Mesenchymal stem cell (in vitro differentiated cells and primary cell): ENCODE data around the gene DENND4C.

Experiments used
- DNase-seq: peaks from one replicate; pipeline ENCODE4 v3.0.0-alpha.2; 2013
- H2AFZ ChIP-seq: one replicate; pipeline ENCODE4 v1.6.1; 2013; ENCODE audit warnings: low read depth, mild to moderate bottlenecking, control low read depth, inconsistent platforms, low read length, moderate library complexity
- H2AK5ac ChIP-seq: 2 replicates; pipeline ENCODE4 v1.6.1; 2013; ENCODE audit warnings: low read length, moderate library complexity, mild to moderate bottlenecking, inconsistent platforms; ENCODE audit not compliant: severe bottlenecking
- H2BK120ac ChIP-seq: one replicate; pipeline ENCODE4 v1.6.1; 2013; ENCODE audit warnings: low read depth, mild to moderate bottlenecking, inconsistent platforms, low read length, moderate library complexity
- H2BK12ac ChIP-seq, 2 experiments: one replicate each; pipeline ENCODE4 v1.6.1; 2013; ENCODE audit warnings: inconsistent platforms in 2 of 2, low read length in 2 of 2, mild to moderate bottlenecking in 2 of 2, moderate library complexity in 2 of 2, control low read depth in 1 of 2
- H2BK15ac ChIP-seq: one replicate; pipeline ENCODE4 v1.6.1; 2013; ENCODE audit warnings: mild to moderate bottlenecking, low read depth, inconsistent platforms; ENCODE audit not compliant: poor library complexity, severe bottlenecking
- H2BK5ac ChIP-seq: 2 replicates; pipeline ENCODE4 v1.6.1; 2013; ENCODE audit warnings: low read depth, mild to moderate bottlenecking, low read length, control low read depth, inconsistent platforms; ENCODE audit not compliant: poor library complexity, severe bottlenecking
- H3K14ac ChIP-seq, 2 experiments: one replicate each; pipeline ENCODE4 v1.6.1; 2013; ENCODE audit warnings: inconsistent platforms in 2 of 2, low read length in 2 of 2, control low read depth in 1 of 2, mild to moderate bottlenecking in 1 of 2, moderate library complexity in 1 of 2
- H3K18ac ChIP-seq, 2 experiments: one replicate each; pipeline ENCODE4 v1.6.1; 2013; ENCODE audit warnings: inconsistent platforms in 2 of 2, low read length in 2 of 2, control low read depth in 1 of 2, low read depth in 1 of 2, mild to moderate bottlenecking in 1 of 2
- H3K23ac ChIP-seq, 2 experiments: one replicate each; pipeline ENCODE4 v1.6.1; 2013; ENCODE audit warnings: inconsistent platforms in 2 of 2, low read length in 2 of 2, mild to moderate bottlenecking in 2 of 2, moderate library complexity in 2 of 2, control low read depth in 1 of 2
- H3K27ac ChIP-seq: 2 replicates; pipeline ENCODE4 v1.5.1; 2013; ENCODE audit warnings: mild to moderate bottlenecking, moderate library complexity, low read length, control low read depth, inconsistent platforms; ENCODE audit not compliant: poor library complexity, severe bottlenecking
- H3K27me3 ChIP-seq, 2 experiments: 2 replicates each; pipeline versions ENCODE4 v1.6.1 to v1.7.0; 2013; ENCODE audit warnings: low read length in 2 of 2, mild to moderate bottlenecking in 2 of 2, moderate library complexity in 2 of 2, control low read depth in 1 of 2, inconsistent platforms in 1 of 2; ENCODE audit not compliant: control insufficient read depth in 1 of 2, insufficient read depth in 1 of 2
- H3K36me3 ChIP-seq, 2 experiments: 2 replicates each; pipeline versions ENCODE4 v1.6.1 to v1.7.0; 2013; ENCODE audit warnings: low read length in 2 of 2, control low read depth in 1 of 2, inconsistent platforms in 1 of 2, low read depth in 1 of 2, mild to moderate bottlenecking in 1 of 2; ENCODE audit not compliant: insufficient read depth in 2 of 2, control insufficient read depth in 1 of 2
- H3K4ac ChIP-seq, 2 experiments: one replicate each; pipeline ENCODE4 v1.6.1; 2013; ENCODE audit warnings: inconsistent platforms in 2 of 2, low read length in 2 of 2, mild to moderate bottlenecking in 2 of 2, moderate library complexity in 2 of 2, control low read depth in 1 of 2, low read depth in 1 of 2
- H3K4me1 ChIP-seq: 2 replicates; pipeline ENCODE4 v1.6.1; 2013; ENCODE audit warnings: low read depth, low read length, control low read depth; ENCODE audit not compliant: control insufficient read depth, insufficient read depth
- H3K4me2 ChIP-seq: 2 replicates; pipeline ENCODE4 v1.6.1; 2013; ENCODE audit warnings: low read length, mild to moderate bottlenecking, inconsistent platforms; ENCODE audit not compliant: poor library complexity, severe bottlenecking
- H3K4me3 ChIP-seq, 2 experiments: 2 replicates each; pipeline versions ENCODE4 v1.5.1 to v1.7.0; 2013; ENCODE audit warnings: low read length in 2 of 2, mild to moderate bottlenecking in 2 of 2, control low read depth in 1 of 2, low read depth in 1 of 2; ENCODE audit not compliant: insufficient read depth in 1 of 2
- H3K79me1 ChIP-seq: replicated peaks from 2 replicates; pipeline ENCODE4 v1.6.1; 2013; ENCODE audit warnings: mild to moderate bottlenecking, control low read depth, low read length, inconsistent platforms; ENCODE audit not compliant: poor library complexity, severe bottlenecking
- H3K9ac ChIP-seq: 2 replicates; pipeline ENCODE4 v1.7.0; 2013; ENCODE audit warnings: mild to moderate bottlenecking, low read length, moderate library complexity
- H3K9me3 ChIP-seq: 2 replicates; pipeline ENCODE4 v1.7.0; 2013; ENCODE audit warnings: mild to moderate bottlenecking, low read length; ENCODE audit not compliant: control insufficient read depth
- H4K8ac ChIP-seq: one replicate; pipeline ENCODE4 v1.6.1; 2013; ENCODE audit warnings: inconsistent platforms, mild to moderate bottlenecking, low read length, moderate library complexity
- H4K91ac ChIP-seq: one replicate; pipeline ENCODE4 v1.6.1; 2013; ENCODE audit warnings: mild to moderate bottlenecking, low read length, inconsistent platforms
- WGBS: methylation state at CpG from one replicate; pipeline ENCODE4 v1.1.7; 2013; ENCODE audit warnings: mixed read lengths; 5-methylcytosine and 5-hydroxymethylcytosine counted together

DENND4C gene

GRCh38 chr9:19223724-19224123, 6.8 kb upstream of the DENND4C start:
- Histone ChIP-seq H2BK5ac (no peak overlapping the region), H2BK15ac (no peak overlapping the region), H3K4me3 (no peak overlapping the region), H2AK5ac (no peak overlapping the region), H3K9ac (no peak overlapping the region), H2BK12ac (no peak overlapping the region), H3K27ac (no peak overlapping the region), H2AFZ (no peak overlapping the region), H3K27me3 (no peaks in the 10 kb centered on the region), H3K79me1 (no peaks in the 10 kb centered on the region), H3K9me3 (no peaks in the 10 kb centered on the region), H2BK120ac (no peak overlapping the region), H4K8ac (no peak overlapping the region), H3K4me1 (no peaks in the 10 kb centered on the region), H3K18ac (no peak overlapping the region), H3K14ac (no peak overlapping the region), H3K4ac (no peak overlapping the region), H4K91ac (no peak overlapping the region), H3K4me2 (no peak overlapping the region), H3K36me3 (no peaks in the 10 kb centered on the region), H3K23ac (no peak overlapping the region)
- WGBS, result 76% methylated on average over 4 of the region's 4 CpGs
- no peak for DNase-seq

- Histone ChIP-seq H3K4me1 (no peaks in the 10 kb centered on the region), H3K18ac (no peak overlapping the region), H2BK12ac (no peak overlapping the region), H3K14ac (no peak overlapping the region), H3K36me3 (no peaks in the 10 kb centered on the region), H2BK120ac (no peak overlapping the region), H2AFZ (no peak overlapping the region), H3K4me2 (no peak overlapping the region), H4K91ac (no peak overlapping the region), H2BK15ac (no peak overlapping the region), H2BK5ac (no peak overlapping the region), H3K27ac (no peak overlapping the region), H3K23ac (no peak overlapping the region), H4K8ac (no peak overlapping the region), H3K9ac (no peak overlapping the region), H3K9me3 (no peaks in the 10 kb centered on the region), H2AK5ac (no peak overlapping the region), H3K79me1 (no peaks in the 10 kb centered on the region), H3K4ac (no peak overlapping the region), H3K27me3 (no peaks in the 10 kb centered on the region), H3K4me3 (no peak overlapping the region)
- DNase-seq, result no peak
- WGBS, result 97% methylated on average over 6 of the region's 7 CpGs
Measured at GRCh38 chr9:19224563-19224962, 5.9 kb upstream of the DENND4C start.

- peak; percentile 68 for DNase-seq
- WGBS, result 4% methylated on average over 23 of the region's 41 CpGs
- no peak overlapping the region for H2BK15ac ChIP-seq
Measured at GRCh38 chr9:19229595-19230354, 718 bp upstream of the DENND4C start.

GRCh38 chr9:19231126-19231903, 822 bp downstream of the DENND4C start:
- Histone ChIP-seq H2BK15ac (peak overlapping the region; percentile 80), H3K18ac (peak overlapping the region; percentile 87 to 98), H3K79me1 (no peaks in the 10 kb centered on the region), H2AK5ac (no peak overlapping the region), H3K4ac (peak overlapping the region in 1 of 2 experiments; percentile 98), H3K9ac (peak overlapping the region; percentile 92), H2AFZ (peak overlapping the region; percentile 85), H3K4me1 (no peaks in the 10 kb centered on the region), H2BK12ac (no peak overlapping the region), H4K91ac (no peak overlapping the region), H4K8ac (no peak overlapping the region), H2BK5ac (no peak overlapping the region), H3K27ac (peak overlapping the region; percentile 29), H3K4me3 (peak overlapping the region; percentile 86 to 95), H3K14ac (peak overlapping the region in 1 of 2 experiments; percentile 99), H3K9me3 (no peaks in the 10 kb centered on the region), H3K4me2 (peak overlapping the region; percentile 97), H3K23ac (peak overlapping the region in 1 of 2 experiments; percentile 94), H3K36me3 (no peaks in the 10 kb centered on the region), H3K27me3 (no peaks in the 10 kb centered on the region), H2BK120ac (peak overlapping the region; percentile 15)
- WGBS, result 2% methylated on average over 32 of the region's 35 CpGs
- DNase-seq, result peak; percentile 40

More at GRCh38 chr9:19229595-19230354, 718 bp upstream of the DENND4C start:
- no peak overlapping the region for H3K23ac ChIP-seq
- H2AFZ ChIP-seq, result peak overlapping the region; percentile 21
- peak overlapping the region; percentile 41 for H4K8ac ChIP-seq
- peak overlapping the region; percentile 45 for H3K27ac ChIP-seq
- H3K4me3 ChIP-seq, result peak overlapping the region; percentile 86 to 95
- H3K4me2 ChIP-seq, result peak overlapping the region; percentile 95
- no peak overlapping the region for H2BK5ac ChIP-seq
- H2BK120ac ChIP-seq, result peak overlapping the region; percentile 89
- H2AK5ac ChIP-seq, result no peak overlapping the region
- no peak overlapping the region for H4K91ac ChIP-seq
- H3K27me3 ChIP-seq, result no peaks in the 10 kb centered on the region
- no peaks in the 10 kb centered on the region for H3K9me3 ChIP-seq
- H3K18ac ChIP-seq, result peak overlapping the region in 1 of 2 experiments; percentile 26
- H3K4me1 ChIP-seq, result no peaks in the 10 kb centered on the region
- peak overlapping the region in 1 of 2 experiments; percentile 15 for H3K4ac ChIP-seq
- no peak overlapping the region for H3K14ac ChIP-seq
- no peaks in the 10 kb centered on the region for H3K36me3 ChIP-seq
- H3K79me1 ChIP-seq, result no peaks in the 10 kb centered on the region
- peak overlapping the region; percentile 75 for H3K9ac ChIP-seq
- no peak overlapping the region for H2BK12ac ChIP-seq
